NCI-H2107 treated with DMSO at 0.1 percent for 48 hours (cell line): Measurements from ENCODE around the gene CARMIL1.

Source experiments
- DNase-seq: peaks from one replicate; lab custom pipeline; 2025; ENCODE audit not compliant: unreplicated experiment; lab: John Stamatoyannopoulos, UW

CARMIL1 gene

DNA sequence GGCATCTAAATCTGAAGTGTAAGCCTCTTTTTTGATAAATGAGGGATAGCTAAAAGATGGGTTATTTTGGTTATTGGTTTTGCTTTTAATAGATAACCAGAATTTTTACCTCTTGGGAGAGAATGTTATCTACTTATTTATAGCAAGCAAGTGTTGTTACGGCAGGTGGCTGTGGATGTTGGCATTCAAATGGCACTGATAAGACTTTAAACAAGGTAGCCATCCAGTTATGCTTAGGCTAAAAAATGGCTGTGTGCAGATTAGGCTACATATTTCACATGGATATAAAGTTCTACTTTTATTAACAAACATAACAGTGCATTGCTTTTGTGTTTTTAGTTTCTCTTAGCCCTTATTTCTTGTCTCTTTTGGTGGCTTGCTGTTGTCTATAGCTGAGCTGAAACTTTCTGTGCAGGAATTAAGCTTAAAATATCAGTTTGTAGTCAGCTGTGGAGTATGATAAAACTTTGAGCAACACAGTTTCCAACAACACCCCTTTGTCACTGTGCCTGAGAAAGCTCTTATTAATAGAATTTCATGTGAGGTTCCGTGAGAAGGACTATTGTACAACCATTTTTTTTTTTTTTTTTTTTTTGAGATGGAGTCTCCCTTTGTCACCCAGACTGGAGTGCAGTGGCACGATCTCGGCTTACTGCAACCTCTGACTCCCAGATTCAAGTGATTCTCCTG is 28.8 kb downstream of the CARMIL1 start:
- DNase-seq: no peak

DNA sequence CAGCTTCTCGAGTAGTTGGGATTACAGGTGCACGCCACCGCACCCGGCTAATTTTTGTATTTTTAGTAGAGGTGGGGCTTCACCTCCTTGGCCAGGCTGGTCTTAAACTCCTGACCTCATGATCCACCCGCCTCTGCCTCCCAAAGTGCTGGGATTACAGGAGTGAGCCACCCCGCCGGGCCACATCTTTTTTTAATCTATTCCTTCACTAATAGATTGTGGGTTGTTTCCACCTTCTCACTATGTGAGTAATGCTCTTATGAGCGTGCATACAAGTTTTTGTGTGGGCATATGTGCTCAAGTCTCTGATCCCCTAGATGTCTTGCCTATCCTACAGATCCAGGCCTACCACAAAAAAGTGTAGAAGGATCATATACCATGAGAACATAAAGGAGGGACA is 30.7 kb downstream of the CARMIL1 start:
- DNase-seq: no peak

DNA sequence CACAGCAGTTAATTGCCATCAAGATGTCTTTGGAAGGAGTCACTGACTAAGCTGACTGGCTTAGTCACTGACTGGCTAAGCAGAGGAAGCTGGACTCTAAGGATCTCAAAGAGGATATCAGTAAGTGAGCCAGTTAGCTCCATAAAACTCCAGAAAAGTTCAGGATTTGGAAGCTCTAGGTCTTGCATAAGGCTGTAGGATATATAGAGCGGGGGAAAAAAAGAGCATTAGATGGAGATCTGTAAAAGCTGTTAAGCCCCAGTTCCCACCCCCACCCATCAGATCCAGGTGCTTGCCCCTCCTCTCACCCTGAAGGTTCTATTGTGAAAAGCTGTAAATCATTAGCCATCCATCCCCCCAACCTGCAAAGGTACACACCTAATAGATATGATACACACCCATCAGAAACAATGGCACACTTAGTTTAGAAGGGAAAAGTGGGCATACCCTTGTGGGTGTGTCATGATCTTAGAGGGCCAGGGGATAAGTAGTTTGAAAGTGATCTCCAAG is 32.2 kb downstream of the CARMIL1 start:
- no peak for DNase-seq

DNA sequence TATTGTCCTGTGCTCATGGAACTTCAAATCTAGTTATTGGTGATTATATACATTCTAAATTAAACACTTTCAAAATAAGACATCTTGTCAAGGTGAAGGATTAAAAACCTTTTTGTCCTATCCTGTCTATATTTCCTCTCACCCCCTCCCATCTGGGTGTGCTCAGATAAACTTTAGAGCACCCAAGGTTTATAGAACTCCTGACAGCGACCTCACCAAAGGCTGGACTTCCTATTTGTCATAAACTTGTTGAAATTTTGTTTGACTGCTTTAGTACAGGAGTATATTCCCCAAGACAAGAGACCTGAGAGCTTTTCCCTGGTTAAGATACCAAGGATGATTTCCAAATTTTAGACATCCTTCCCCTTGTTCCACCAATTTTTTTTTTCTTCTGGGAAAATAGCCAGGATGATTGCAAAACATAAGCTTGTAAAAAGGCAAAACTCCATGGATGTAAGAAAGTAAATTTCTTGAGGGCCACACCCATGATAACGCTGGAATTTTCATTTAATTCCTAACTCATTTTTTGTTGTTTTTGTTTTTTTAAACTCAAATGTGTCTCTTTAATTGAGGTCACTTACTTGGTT is 33.0 kb downstream of the CARMIL1 start:
- no peak for DNase-seq

DNA sequence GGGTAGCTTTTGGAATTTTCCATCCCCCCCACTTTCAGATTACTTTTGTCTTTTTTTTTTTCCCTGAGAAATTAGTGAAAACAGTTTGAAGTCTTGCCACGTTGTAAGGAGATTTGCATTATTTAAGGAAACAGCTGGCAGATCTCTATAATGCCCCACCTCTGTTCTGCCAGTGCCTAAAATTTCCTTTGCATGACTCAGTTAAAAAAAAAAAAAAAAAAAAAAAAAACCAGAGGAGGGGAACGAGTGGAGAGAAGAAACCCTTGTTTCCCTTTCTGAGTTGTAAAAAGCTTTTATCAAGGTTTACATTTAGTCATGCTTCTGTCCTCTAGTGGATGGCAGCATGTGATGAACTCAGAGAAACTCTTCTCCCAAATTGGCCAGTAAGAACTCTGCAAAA is 33.5 kb downstream of the CARMIL1 start:
- no peak for DNase-seq

DNA sequence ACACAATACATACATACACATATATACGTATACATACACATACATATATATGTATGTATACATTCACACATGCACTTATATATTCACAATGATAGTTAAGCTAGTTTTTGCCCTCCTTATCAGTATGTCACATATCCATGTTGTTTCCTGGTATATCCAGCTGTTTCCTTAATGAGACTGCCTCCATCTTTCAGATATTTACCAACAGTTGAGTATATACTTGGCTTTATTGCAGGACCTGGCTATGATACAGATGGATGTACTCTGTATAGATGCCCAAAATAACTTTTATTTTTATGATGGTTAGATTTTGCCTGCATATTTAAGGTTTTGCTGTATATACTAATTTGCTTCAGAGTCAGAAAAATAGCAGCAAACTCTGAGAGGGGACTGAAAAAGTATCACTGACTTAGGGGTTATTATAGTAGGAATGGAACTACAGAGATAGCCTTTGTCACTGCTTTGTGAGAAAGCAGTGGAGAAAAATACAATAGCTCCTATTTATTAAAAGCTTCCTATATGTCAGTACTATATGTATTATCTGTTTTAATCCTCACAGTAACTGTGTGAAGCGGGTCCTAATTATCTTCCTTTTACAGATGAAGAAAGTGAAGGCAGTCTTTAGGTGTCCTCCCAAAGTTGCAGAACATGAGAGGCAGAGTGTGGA is 35.5 kb downstream of the CARMIL1 start:
- no peak for DNase-seq

DNA sequence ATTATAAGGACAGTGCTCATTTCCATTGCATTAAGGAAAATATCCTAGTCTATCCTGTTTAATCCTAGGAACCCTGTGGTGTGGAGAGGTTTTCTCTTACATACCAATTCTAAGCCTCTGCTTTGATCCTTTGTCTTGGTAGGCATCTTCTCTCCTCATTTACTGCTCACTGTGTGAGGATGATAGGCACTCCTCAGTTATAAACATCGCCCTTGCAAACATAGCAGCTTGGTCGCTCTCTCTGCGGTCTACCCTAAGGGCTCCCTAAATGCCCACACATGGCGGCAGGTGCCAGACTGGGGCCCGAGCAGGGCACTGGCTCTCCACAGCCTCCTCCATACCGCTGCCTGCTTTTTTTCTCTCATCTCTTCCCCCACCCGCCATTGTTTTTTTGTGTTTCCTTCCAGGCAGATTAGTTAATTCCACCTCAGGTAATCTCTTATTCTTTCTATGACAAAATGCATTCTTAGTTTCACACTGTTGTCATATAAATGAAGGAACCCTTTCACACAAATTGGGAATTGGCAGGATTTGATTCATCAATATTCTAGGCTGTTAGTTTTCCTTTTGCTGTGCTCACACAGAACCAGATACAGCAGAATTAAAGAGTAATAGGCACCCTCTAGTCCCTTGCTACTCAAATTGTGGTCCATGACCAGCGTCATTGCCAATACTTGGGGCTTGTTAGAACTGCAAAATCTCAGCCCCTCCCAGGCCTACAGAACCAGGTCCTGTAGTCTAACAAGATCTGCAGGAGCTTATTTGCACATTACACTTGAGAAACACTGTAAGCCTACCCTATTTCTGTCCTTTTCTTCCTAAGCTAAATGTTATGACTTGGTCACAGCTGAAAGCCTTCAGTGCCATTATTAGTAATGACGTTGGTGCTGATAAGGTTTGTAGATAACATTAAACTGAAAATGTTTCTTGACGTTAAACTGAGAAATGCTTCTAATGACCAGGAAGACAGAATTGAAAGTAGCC is 36.3 kb downstream of the CARMIL1 start:
- peak; percentile 14 for DNase-seq

DNA sequence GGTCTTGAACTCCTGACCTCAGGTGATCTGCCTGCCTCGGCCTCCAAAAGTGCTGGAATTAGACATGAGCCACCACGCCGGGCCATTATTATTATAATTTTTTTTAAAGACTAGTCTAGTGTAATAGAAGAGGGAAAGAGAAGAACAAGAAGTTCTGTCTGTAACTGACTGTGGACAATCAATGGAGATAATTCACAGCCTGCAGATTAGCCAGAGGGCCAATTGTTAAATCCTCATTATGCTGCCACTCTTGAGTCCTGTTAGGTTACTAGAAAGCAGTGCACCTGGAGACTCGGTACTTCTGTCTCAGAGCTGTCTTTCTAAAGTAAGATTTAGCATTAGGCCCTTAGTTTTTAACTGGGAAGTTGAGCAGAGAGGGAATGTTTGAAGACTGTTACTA is 37.5 kb downstream of the CARMIL1 start:
- DNase-seq: no peak

DNA sequence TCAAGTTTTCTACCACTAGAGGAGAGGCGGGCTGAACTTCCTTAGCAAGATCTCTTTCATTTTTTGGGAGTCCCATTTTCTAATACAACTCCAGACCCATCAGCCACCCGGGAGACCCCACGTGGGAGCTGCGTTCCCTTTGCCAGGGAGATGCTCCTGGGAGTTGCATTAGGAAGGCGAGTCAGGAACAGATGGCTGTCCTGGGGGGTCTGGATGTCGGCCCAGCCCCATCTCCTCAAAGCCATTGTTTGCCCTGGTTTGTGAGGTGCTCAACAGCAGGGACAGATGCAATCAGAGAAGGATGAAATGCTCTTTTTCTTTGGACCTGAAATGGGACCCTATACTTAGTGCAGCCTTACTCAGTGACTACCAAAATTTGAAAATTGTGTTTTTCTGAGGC is 39.4 kb downstream of the CARMIL1 start:
- no peak for DNase-seq

DNA sequence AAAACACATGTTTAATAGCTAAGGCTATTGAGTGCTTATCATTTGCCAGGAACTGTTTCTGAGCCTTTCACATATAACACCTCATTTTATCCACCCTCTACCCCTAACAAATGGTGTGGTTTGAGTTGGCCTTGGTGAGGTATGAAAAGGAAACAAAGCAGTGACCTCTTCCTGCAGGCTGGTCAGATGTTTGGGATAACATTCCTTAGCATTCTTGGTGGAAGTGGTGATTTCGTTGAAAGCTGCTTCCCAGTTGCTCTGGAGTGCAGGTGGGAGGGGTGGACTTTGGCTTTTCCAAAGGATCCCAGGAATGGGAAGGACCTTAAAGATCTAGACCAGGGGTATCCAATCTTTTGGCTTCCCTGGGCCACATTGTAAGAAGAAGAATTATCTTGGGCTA is 41.3 kb downstream of the CARMIL1 start:
- no peak for DNase-seq

DNA sequence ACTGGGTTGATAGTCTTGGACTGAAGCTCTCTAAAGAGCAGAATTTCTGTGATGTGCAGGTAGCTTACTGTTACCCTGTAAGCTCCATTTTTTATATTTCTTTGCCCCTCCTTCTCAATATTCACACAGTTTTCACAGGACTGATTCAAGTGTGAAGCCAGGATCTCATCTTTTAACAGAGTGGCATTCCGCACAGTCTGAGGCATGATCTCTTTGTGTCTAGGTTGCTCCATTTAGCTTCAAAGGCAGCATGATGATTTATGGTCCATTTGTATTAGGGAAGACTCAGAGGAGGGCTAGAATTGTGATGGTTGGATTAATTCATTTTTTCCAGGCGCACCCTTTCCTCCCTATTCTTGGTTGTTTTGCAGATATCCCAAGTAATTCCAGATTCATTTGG is 43.5 kb downstream of the CARMIL1 start:
- no peak for DNase-seq

DNA sequence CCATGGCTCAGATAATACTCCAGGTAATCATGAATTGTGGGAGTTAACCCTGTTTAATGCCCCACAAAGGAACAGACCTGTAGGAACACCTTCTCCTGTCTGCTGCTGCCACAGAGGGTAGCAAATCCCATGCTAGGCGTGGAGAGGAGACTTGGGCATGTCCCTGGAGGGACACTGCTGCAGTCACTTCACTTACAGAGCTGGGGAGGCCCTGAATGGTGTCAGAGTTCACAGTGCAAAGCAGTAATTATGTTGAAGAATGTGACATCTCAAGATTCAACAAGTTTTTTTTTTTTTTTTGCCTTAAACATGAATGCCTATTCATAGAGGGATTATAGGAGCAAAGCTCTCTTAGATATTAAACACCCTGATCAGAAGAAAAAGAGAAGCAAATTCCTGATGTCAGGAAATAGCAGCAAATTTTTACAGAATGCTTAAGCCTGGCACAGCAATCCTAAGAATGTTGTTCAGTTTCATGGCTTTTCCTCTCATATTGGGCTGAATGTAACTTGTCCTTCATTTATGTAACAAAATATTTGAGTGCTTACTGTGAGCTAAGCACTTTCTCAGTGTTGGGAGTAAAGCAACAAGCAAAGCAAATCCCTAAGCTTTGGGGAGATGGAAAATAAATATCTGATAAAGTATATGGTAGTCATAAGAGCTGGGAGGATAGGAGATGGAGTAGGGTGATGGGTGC is 45.0 kb downstream of the CARMIL1 start:
- DNase-seq: no peak

DNA sequence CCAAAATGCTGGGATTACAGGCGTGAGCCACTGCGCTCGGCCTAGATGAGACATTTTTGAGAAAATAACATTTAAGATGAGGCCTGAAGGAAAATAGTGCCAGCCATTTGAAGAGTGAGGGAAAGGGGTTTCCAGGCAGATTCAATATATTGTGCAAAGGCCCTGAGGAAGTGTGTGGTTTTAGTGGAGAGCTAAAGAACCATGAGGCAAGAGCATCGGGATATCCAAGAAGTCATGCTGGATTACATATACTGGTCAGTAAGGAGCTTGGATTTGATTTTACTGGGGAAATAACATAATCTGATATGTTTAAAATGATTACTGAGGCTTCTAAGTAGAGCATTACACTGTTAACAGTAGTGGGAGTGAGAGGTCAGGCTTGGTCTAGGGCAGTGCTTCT is 47.0 kb downstream of the CARMIL1 start:
- DNase-seq: no peak

DNA sequence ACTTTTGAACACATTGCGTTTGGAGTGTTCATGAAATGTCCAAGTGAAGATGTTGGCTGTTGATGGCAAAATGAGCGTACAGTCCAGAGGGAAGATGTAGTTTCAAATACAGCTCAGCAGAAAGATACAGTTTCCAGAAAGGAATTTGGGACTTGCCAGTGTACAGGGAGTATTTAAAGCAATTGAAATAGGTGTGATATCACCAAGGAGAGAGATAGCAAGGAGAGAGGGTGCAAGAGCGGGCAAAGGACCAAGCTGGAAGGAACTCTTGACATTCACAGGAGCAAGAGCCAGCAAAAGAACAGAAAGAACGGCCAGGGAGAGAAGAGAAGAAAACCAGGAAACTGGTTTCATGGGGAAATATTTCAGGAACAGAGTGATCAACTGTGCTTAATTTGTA is 47.8 kb downstream of the CARMIL1 start:
- no peak for DNase-seq

DNA sequence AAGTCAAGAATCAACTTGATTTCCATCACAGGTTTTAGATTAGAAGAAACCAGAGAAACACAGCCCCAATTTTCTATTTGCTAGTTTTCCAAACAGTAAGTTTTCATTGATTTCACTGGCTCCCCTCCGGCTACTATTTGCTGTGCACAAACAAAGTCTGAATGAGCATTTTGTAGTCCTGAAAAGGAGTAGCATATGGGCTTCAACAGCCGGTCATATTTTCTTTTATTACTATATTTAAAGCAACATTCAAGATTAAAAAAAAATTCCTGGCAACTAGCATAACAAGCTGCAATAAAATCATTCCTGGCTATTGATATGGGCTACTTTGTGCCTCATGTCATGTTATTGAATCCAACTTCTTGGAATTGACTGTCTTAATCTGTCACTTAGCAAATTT is 48.3 kb downstream of the CARMIL1 start:
- DNase-seq: no peak

DNA sequence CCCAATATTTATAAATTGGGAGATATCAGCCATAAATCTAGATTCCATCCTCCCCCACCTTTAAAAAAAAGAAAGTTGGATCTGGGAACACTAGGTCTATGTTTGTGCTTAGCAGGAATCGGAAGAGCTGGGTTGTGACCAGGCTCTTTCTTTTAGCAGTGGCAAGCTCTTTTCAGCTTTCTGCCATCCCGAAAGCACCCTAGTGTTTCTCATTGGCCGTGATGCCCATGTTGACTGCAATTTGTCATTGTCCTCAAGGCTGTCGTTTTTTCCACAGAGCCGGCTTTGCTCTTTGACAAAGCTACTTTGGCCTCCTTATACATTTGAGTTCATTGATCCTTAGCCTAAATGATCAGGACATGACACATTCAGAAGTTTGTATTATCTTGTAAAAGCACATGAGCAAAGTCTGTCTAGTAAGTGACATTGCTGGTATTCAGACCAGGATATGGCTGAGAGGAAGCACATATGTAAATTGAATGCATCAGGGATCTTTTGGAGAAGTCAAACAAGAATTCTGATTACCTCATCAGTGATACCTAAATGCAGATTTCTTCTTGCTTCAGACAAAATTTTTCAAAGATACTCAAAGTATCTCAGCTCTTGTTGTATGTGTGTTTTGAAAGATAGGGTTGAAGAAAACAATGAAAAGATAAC is 50.1 kb downstream of the CARMIL1 start:
- no peak for DNase-seq

DNA sequence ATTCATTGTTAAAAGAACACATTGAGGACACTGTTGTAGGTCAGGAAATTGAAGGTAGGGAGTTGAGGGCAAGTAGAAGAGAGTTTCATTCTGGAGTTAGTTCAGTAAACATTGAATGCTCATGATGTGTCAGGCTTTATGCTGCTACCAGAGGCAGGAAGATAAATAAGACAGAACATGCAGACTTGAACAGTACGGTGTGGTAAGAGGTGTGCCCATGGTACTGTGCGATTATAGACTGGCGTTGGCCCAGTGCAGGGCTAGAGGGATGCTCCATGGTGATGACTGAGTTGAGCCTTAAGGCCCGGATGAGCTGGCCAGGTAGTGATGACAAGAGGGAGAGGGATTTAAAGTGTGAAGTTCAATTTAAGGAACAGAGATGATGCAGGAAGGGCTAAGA is 50.8 kb downstream of the CARMIL1 start:
- no peak for DNase-seq

DNA sequence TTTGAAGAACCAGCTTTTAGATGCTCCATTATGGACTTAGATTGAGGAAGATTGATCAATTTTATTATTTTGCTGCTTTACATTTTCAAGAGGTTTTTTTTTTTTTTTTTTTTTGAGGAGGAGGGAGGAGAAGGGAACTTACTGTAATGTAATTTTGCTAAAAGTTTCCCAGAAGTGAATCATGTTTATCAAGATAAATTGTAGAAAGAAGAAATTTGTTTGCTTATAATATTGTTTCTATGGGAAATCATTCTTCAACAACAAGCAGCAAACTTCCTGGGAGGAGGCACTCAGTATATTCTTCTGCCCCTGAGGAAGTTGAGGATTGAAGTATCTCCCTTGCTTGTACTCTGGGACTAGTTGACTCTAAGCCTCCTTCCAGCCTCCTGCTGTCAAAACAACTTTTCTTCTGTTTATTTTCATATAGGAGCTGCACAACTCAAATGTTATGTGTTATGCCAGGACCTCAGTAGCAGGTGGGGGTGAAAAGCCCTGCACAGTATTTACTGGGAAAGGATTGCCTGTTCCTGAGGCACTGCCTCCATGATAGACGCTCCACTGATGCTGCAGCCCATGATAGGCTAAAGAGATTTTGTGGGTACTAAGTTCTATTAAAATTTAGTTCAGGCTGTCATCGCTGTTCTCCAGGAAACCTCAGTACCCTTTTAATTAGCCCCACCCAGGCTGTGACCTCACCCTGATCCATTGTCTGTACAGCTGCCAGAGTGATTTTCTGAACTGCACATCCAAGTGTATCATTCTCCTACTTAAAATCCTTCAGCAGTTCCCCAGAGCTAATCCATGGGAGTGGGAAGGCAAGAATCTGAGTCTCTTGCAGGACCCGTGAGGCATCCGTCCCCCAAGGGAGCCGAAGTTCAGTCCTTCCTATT is 51.9 kb downstream of the CARMIL1 start:
- no peak for DNase-seq

DNA sequence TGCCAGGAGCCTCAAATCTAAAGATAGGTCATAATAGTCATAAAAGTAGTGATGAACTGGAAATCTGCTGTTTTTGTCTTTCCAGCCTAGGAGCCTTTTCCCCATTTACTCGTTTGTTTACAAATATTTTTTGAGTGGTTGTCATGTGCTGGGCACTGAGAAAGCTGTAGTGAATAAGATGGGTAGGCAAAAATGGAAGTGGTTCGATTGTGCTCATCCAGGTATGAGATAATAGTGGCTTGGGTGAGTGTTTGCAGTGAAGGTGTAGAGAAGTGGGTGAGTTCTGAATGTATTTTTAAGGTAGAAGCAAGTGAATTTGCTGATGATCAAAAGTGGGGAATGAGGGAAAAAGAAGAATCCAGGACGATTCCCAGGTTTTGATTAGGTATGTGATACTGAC is 53.0 kb downstream of the CARMIL1 start:
- no peak for DNase-seq
